ENCODE data around the gene NPAS3. TPM values are rescaled to one million over a fixed set of nuclear protein-coding genes. Genes with fewer than 3 reads are reported as not detected.
A peak's percentile ranks its signal among the peaks of the same experiment; 100 is the strongest.

The NPAS3 gene
- total RNA-seq, 2 experiments from 2014 or later = not detected

DNA sequence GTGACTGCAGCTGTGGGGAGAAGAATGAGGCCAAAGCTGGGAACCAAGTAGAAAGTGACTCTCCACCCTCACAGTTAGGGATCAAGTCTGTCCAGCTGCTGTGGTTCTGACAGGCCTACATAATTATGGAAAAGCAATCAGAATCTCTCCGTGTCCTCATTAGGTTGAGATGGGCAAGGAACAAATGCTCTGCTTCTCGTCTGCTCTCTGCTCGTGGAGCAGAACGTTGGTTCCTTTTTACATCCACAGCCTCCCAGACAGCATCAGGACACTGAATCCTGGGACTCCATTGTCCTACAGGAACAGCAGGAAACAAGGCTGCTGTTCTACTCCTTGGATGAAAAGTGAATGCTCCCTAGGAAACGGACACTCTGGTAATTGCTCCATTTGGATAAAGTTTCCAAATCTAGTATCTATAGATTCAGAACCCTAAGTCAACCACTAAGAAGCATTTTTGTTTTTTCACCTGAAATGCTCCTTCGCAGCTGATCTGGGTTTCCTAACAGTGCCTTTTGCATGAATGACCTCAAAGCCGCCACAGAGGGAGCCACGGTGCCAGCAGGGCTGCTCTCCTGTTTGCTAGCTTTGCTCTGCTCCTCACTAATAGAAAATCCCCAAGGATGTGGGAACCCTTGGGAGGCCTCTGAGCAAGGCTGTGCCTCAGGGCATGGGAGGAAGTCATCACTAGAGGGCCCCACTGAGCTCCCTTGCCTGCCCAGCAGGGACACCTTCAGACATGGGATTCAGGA lies 910.2 kb downstream of the NPAS3 start:
- ChIA-PET POLR2A (interaction anchor here (0.9 kb wide), 1 partner anchor 27 kb away, joined by 3 read pairs; no protein-coding TSS in a partner anchor), CTCF (ENCODE audit: unreplicated experiment) (interaction anchor here (1.0 kb wide), 1 partner anchor 249 kb away, joined by 3 read pairs; no protein-coding TSS in a partner anchor)
- Histone ChIP-seq H2AFZ (ENCODE audit: low read length) (no peak overlapping the region), H3K4me2 (ENCODE audit: low read length) (no peak overlapping the region), H3K27ac (ENCODE audit: low read depth, low read length, poor library complexity, severe bottlenecking) (no peak overlapping the region), H3K36me3 (ENCODE audit: insufficient read depth, low read length) (no peaks in the 10 kb centered on the region), H3K79me2 (ENCODE audit: insufficient read depth, low read depth, low read length) (no peaks in the 10 kb centered on the region), H3K9me3 (ENCODE audit: low read length) (no peaks in the 10 kb centered on the region), H4K20me1 (ENCODE audit: insufficient read depth, low read length) (no peaks in the 10 kb centered on the region), H3K4me3 (ENCODE audit: low read depth, low read length, poor library complexity, severe bottlenecking) (no peak overlapping the region), H3K4me1 (ENCODE audit: insufficient read depth, low read length, poor library complexity, severe bottlenecking) (no peaks in the 10 kb centered on the region), H3K9me2 (ENCODE audit: insufficient read depth, low read length) (no peaks in the 10 kb centered on the region)
- intact Hi-C loops (cut with micrococcal nuclease; ENCODE audit: unreplicated experiment) = loop anchor here (10.0 kb wide), 2 partner anchors 376 to 456 kb away; no protein-coding TSS in a partner anchor
- peak; percentile 7 for DNase-seq (ENCODE audit: low spot score)
- TF ChIP-seq, protein P1, sequence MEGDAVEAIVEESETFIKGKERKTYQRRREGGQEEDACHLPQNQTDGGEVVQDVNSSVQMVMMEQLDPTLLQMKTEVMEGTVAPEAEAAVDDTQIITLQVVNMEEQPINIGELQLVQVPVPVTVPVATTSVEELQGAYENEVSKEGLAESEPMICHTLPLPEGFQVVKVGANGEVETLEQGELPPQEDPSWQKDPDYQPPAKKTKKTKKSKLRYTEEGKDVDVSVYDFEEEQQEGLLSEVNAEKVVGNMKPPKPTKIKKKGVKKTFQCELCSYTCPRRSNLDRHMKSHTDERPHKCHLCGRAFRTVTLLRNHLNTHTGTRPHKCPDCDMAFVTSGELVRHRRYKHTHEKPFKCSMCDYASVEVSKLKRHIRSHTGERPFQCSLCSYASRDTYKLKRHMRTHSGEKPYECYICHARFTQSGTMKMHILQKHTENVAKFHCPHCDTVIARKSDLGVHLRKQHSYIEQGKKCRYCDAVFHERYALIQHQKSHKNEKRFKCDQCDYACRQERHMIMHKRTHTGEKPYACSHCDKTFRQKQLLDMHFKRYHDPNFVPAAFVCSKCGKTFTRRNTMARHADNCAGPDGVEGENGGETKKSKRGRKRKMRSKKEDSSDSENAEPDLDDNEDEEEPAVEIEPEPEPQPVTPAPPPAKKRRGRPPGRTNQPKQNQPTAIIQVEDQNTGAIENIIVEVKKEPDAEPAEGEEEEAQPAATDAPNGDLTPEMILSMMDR (conservative IDR thresholded peaks at IDR 0.05; ENCODE audit: low read length) = peak; percentile 63
- TF ChIP-seq EZH2phosphoT487 (IDR thresholded peaks at IDR 0.05; ENCODE audit: borderline replicate concordance, low read depth, low read length) = no peak
- BruUV-seq (replicated peaks) = no TSS peak

DNA sequence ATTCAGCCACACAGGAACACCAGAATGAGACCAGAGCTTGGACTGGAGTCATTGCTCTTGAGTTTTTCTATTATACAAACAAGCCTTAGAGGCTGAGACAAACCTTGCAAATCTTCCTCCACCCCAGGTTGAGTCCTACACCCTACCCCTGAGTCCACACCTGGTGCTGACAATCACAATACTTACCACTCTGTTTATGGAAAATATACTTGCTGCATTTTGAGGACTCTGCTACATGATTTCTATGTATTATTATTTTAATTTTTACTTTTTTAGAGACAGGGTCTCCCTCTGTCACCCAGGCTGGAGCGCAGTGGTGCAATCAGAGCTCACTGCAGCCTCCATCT lies 910.7 kb downstream of the NPAS3 start:
- ChIA-PET CTCF (ENCODE audit: unreplicated experiment) (interaction anchor here (1.0 kb wide), 1 partner anchor 249 kb away, joined by 3 read pairs; no protein-coding TSS in a partner anchor), POLR2A (no interaction called here)
- intact Hi-C loops (cut with micrococcal nuclease; ENCODE audit: unreplicated experiment) = loop anchor here (10.0 kb wide), 2 partner anchors 375 to 455 kb away; no protein-coding TSS in a partner anchor

More for the DNA sequence above, 910.7 kb downstream of the NPAS3 start:
- no TSS peak for BruUV-seq (replicated peaks)
- DNase-seq (ENCODE audit: low spot score) = no peak
- no peaks in the 10 kb centered on the region for H3K36me3 ChIP-seq (ENCODE audit: insufficient read depth, low read length)
- H3K4me3 ChIP-seq (ENCODE audit: low read depth, low read length, poor library complexity, severe bottlenecking) = no peak overlapping the region
- H3K79me2 ChIP-seq (ENCODE audit: insufficient read depth, low read depth, low read length) = no peaks in the 10 kb centered on the region
- H3K4me1 ChIP-seq (ENCODE audit: insufficient read depth, low read length, poor library complexity, severe bottlenecking) = no peaks in the 10 kb centered on the region
- H3K9me2 ChIP-seq (ENCODE audit: insufficient read depth, low read length) = no peaks in the 10 kb centered on the region
- no peak overlapping the region for H3K27ac ChIP-seq (ENCODE audit: low read depth, low read length, poor library complexity, severe bottlenecking)
- no peak overlapping the region for H2AFZ ChIP-seq (ENCODE audit: low read length)
- no peak overlapping the region for H3K4me2 ChIP-seq (ENCODE audit: low read length)
- no peak for TF ChIP-seq EZH2phosphoT487 (IDR thresholded peaks at IDR 0.05; ENCODE audit: borderline replicate concordance, low read depth, low read length)
- TF ChIP-seq, protein P1 (conservative IDR thresholded peaks at IDR 0.05; ENCODE audit: low read length) = 0 out of 2 replicates have a peak, but pooled peaks have one; percentile 4
- H4K20me1 ChIP-seq (ENCODE audit: insufficient read depth, low read length) = no peaks in the 10 kb centered on the region
- no peaks in the 10 kb centered on the region for H3K9me3 ChIP-seq (ENCODE audit: low read length)
